Thyroid gland (tissue), 4 donors: Measurements from ENCODE around the gene DPF1.

Experiments
- CTCF ChIP-seq, 6 experiments: fragments of 200-600 bp in 3 of 6; fragments of 450-650 bp in 3 of 6; sonication (generic) in 3 of 6; IDR thresholded peaks; one replicate each; pipeline ENCODE4 v1.5.1; 2016 to 2019; ENCODE audit warnings: antibody characterized with exemption in 6 of 6, mild to moderate bottlenecking in 2 of 6, inconsistent platforms in 1 of 6, moderate library complexity in 1 of 6
- POLR2A ChIP-seq, 2 donors: fragments of 450-650 bp; IDR thresholded peaks; one replicate each; pipeline ENCODE4 v1.6.1; 2017; ENCODE audit warnings: antibody characterized with exemption in 2 of 2, mild to moderate bottlenecking in 2 of 2, moderate library complexity in 1 of 2

- TF ChIP-seq POLR2A (IDR thresholded peaks at IDR 0.05) (no peak), CTCF (IDR thresholded peaks at IDR 0.05) (no peak)
Measured at GRCh38 chr19:38180071-38180470, 44.0 kb downstream of the DPF1 start.
